Heart left ventricle (tissue), 16 donors: ENCODE results near the gene CAMTA1. TPM values are rescaled to one million over a fixed set of nuclear protein-coding genes. Genes with fewer than 3 reads are reported as not detected.

Source experiments
- ATAC-seq, 4 donors: fragments of 200-7000 bp; cut with Tn5 transposase; one replicate each; pipeline ENCODE4 v1.9.1; 2020 to 2022; ENCODE audit warnings: moderate library complexity in 4 of 4, mild to moderate bottlenecking in 3 of 4, moderate number of reproducible peaks in 1 of 4
- DNase-seq, 5 donors: peaks; one replicate each; pipeline ENCODE4 v3.0.0-alpha.2; 2020
- H3K27ac ChIP-seq, 12 donors: fragments of 200-600 bp; sonication (generic) in 4 of 12; one replicate each; pipeline versions ENCODE4 v1.5.0 to v1.8.0; 2016 to 2022; ENCODE audit warnings: mild to moderate bottlenecking in 2 of 12
- H3K27me3 ChIP-seq, 9 donors: fragments of 200-600 bp; sonication (generic) in 2 of 9; one replicate each; pipeline versions ENCODE4 v1.5.1 to v1.8.0; 2016 to 2022; ENCODE audit warnings: mild to moderate bottlenecking in 3 of 9
- H3K36me3 ChIP-seq, 9 donors: fragments of 200-600 bp; sonication (generic) in 2 of 9; one replicate each; pipeline versions ENCODE4 v1.5.0 to v1.8.0; 2018 to 2022; ENCODE audit warnings: mild to moderate bottlenecking in 2 of 9
- H3K4me1 ChIP-seq, 12 donors: fragments of 200-600 bp; sonication (generic) in 4 of 12; one replicate each; pipeline versions ENCODE4 v1.5.0 to v1.8.0; 2016 to 2022; ENCODE audit warnings: mild to moderate bottlenecking in 3 of 12
- H3K4me3 ChIP-seq, 12 donors: fragments of 200-600 bp; sonication (generic) in 4 of 12; one replicate each; pipeline versions ENCODE4 v1.5.0 to v1.8.0; 2017 to 2022; ENCODE audit warnings: mild to moderate bottlenecking in 9 of 12, moderate library complexity in 4 of 12
- H3K9me3 ChIP-seq, 12 donors: fragments of 200-600 bp; sonication (generic) in 4 of 12; one replicate each; pipeline versions ENCODE4 v1.5.0 to v1.8.0; 2016 to 2022; ENCODE audit warnings: mild to moderate bottlenecking in 1 of 12
- CTCF ChIP-seq, 12 donors: fragments of 200-600 bp; sonication (generic) in 4 of 12; IDR thresholded peaks; one replicate each; pipeline versions ENCODE4 v1.5.0 to v1.8.0; 2018 to 2022; ENCODE audit warnings: antibody characterized with exemption in 12 of 12, mild to moderate bottlenecking in 5 of 12
- POLR2A ChIP-seq, 2 donors: fragments of 450-650 bp; IDR thresholded peaks; one replicate each; pipeline ENCODE4 v1.6.1; 2017; ENCODE audit warnings: antibody characterized with exemption in 2 of 2, mild to moderate bottlenecking in 2 of 2, moderate library complexity in 2 of 2
- WGBS, 4 donors: extraction: QIAGEN DNeasy Blood & Tissue Kit in 2 of 4; methylation state at CpG; one replicate each; pipeline versions ENCODE4 v1.1.5 to v1.1.7; 2013 to 2018; 5-methylcytosine and 5-hydroxymethylcytosine counted together
- intact Hi-C, 10 donors: fragments of 100-400 bp; cut with DNase I; formaldehyde crosslinking; loops; one replicate each; pipeline versions ENCODE4 v1.11.1 to v1.14.2; 2022
- polyA plus RNA-seq, 2 donors: library from polyadenylated mRNA; stranded (reverse); fragments of 200-250 nt; gene quantifications; one replicate each; pipeline ENCODE4 v1.2.3, GENCODE V29; 2013
- total RNA-seq, 9 donors: library from RNA; depleted of rRNA in 2 of 9; stranded (reverse); fragments of >200 nt in 2 of 9; fragmentation: NEBNext Ultra II Directional in 3 of 9; extraction: Animal tissue kit (Norgen Biotek cat#: 25700) in 3 of 9; gene quantifications; one replicate each; pipeline versions ENCODE4 v1.1.0 to v1.2.4, GENCODE V29; 2016 to 2023
- donor health status: ischemic (EF 13 %, LVEDD 7.1; RV severe dilation, severe dysfunction).
- donor health status: healthy with polysubstance abuse.
- donor health status: DM: no; HTN: yes; CAD: no.
- donor health status: DM: no; HTN: no; CAD: no.
- donor health status: ischemic (EF 25% LVEDD 6.9; RV normal size, moderate dysfunction).
- donor health status: ischemic (EF 25% LVEDD 5.7; RV mildly dilated, moderate dysfunction).
- donor health status: healthy.
- donor health status: DM: yes; HTN: yes; CAD: no.
- donor health status: ischemic (EF 35%, LVEDD 5.7; RV mildly dilated, moderate dysfunction).
- donor health status: nonischemic (EF 11% LVEDD 7.7; RV severe dilation, severe dysfunction).
- donor health status: DM: yes; HTN: yes; CAD: no.
- donor health status: PGD.
- donor health status: ischemic (EF 29% LVEDD 5.4; RV normal size, mild dysfunction).
- donor health status: nonischemic (EF 23%, LVEDD 6.1; RV moderate dilation, normal function).

The CAMTA1 gene
- total and polyA plus RNA-seq, 11 donors: 114 to 303 (median 137) TPM

GRCh38 chr1:7497107-7497637 is 711.9 kb downstream of the CAMTA1 start:
- no peak for ATAC-seq
- TF ChIP-seq CTCF (IDR thresholded peaks at IDR 0.05) (no peak), POLR2A (IDR thresholded peaks at IDR 0.05) (no peak)
- Histone ChIP-seq H3K4me3 (no peak overlapping the region), H3K9me3 (no peaks in the 10 kb centered on the region), H3K27ac (no peak overlapping the region), H3K4me1 (peaks cover 0 to under 1% (median 0%) of the 10 kb centered on the region in 12 donors), H3K36me3 (no peaks in the 10 kb centered on the region), H3K27me3 (no peaks in the 10 kb centered on the region)
- peak in 1 of 5 donors; percentile 36 for DNase-seq
- intact Hi-C loops: no loop called here
- WGBS, 4 donors: 83 to 93% (median 90%) methylated on average over 8 to 12 of the region's 12 CpGs

- H3K27ac ChIP-seq: no peak overlapping the region
- no peaks in the 10 kb centered on the region for H3K9me3 ChIP-seq
- DNase-seq: peak in 1 of 5 donors; percentile 51
- WGBS, 4 donors: 90 to 95% (median 93%) methylated on average over 16 to 22 of the region's 22 CpGs
- H3K27me3 ChIP-seq: no peaks in the 10 kb centered on the region
- H3K4me3 ChIP-seq: no peak overlapping the region
- peaks cover 0 to 5% (median 0%) of the 10 kb centered on the region in 12 donors for H3K4me1 ChIP-seq
- TF ChIP-seq CTCF (IDR thresholded peaks at IDR 0.05): no peak
- TF ChIP-seq POLR2A (IDR thresholded peaks at IDR 0.05): no peak
- no peaks in the 10 kb centered on the region for H3K36me3 ChIP-seq
- intact Hi-C loops: no loop called here
- no peak for ATAC-seq
Observed at GRCh38 chr1:7500381-7501083, 715.3 kb downstream of the CAMTA1 start.

- TF ChIP-seq CTCF (IDR thresholded peaks at IDR 0.05) (no peak), POLR2A (IDR thresholded peaks at IDR 0.05) (no peak)
Observed at GRCh38 chr1:7501084-7501491, 715.8 kb downstream of the CAMTA1 start.

GRCh38 chr1:7501723-7502603 is 716.7 kb downstream of the CAMTA1 start:
- Histone ChIP-seq H3K27ac (no peak overlapping the region), H3K4me1 (peaks cover 0 to 5% (median 0%) of the 10 kb centered on the region in 12 donors), H3K9me3 (no peaks in the 10 kb centered on the region), H3K4me3 (no peak overlapping the region), H3K27me3 (no peaks in the 10 kb centered on the region), H3K36me3 (no peaks in the 10 kb centered on the region)
- intact Hi-C loops: no loop called here
- TF ChIP-seq POLR2A (IDR thresholded peaks at IDR 0.05) (no peak), CTCF (IDR thresholded peaks at IDR 0.05) (no peak)
- ATAC-seq (no peak), DNase-seq (peak in 1 of 5 donors; percentile 41)
- 68 to 81% (median 71%) methylated on average over 14 to 15 of the region's 15 CpGs for WGBS, 4 donors

More at GRCh38 chr1:7501084-7501491, 715.8 kb downstream of the CAMTA1 start:
- H3K36me3 ChIP-seq: no peaks in the 10 kb centered on the region
- 60 to 66% (median 65%) methylated on average over 10 of the region's 10 CpGs for WGBS, 4 donors
- no peaks in the 10 kb centered on the region for H3K27me3 ChIP-seq
- DNase-seq (peak in 1 of 5 donors; percentile 27), ATAC-seq (no peak)
- no peak overlapping the region for H3K4me3 ChIP-seq
- no peak overlapping the region for H3K27ac ChIP-seq
- H3K4me1 ChIP-seq: peaks cover 0 to 5% (median 0%) of the 10 kb centered on the region in 12 donors
- H3K9me3 ChIP-seq: no peaks in the 10 kb centered on the region
- intact Hi-C loops: no loop called here
